Stimulated activated CD4-positive, alpha-beta T cell treated with anti-CD3 and anti-CD28 coated beads, Interleukin-1b, Interleukin-23, amount 100 ng/mL, for 24 hours (primary cell): ENCODE measurements around the gene PRKCG.
A peak's percentile ranks its signal among the peaks of the same experiment; 100 is the strongest.

Source experiments
- DNase-seq, 4 experiments: peaks; one replicate each; pipeline ENCODE4 v3.0.0-alpha.2; 2020; ENCODE audit warnings: low read depth in 4 of 4, low spot score in 1 of 4

The PRKCG gene

DNA sequence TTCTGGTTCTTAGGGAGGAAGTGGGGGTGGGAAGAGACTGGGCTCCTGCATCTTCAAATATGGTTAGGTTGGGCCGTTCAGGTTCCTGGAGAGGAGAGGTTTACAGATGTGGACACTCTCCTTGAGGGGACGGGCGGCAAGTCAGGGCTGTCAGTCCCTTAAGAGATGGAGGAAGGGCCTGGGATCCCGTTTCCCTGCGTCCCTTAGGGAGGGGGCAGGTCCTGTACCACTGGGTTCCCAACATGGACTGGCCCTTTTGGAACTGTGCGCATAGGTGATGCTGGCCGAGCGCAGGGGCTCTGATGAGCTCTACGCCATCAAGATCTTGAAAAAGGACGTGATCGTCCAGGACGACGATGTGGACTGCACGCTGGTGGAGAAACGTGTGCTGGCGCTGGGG lies 16.2 kb downstream of the PRKCG start:
- DNase-seq = no peak

DNA sequence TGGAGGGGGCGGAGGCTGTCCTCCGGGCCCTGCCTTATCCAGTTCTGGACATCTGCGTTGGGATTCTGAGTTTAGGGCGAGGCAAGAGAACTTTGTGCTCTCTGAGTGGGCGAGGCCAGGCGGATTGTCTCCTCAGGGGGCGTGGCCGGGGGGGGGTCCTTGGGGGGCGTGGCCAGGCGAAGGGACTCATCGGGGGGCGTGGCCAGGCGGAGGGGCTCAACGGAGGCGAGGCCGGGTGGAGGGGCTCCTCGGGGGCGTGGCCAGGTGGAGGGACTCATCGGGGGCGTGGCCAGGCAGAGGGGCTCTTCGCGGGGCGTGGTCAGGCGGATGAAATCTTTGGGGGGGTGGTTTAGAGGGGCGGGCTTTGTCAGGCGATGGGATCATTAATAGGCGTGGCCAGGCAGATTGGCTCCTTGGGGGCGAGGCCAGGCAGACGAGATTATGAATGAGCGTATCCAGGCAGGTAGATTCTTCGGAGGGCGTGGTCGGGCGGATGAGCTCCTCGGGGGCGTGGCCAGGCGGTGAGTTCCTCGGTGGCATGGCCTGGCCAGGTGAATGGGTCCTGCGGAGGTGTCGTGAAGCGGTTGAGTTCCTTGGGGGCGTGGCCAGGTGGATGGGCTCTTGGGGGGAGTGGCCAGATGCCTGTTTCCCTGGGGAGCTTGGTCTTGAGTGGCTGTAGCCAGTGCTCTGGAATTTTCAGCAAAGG lies 16.8 kb downstream of the PRKCG start:
- no peak for DNase-seq

DNA sequence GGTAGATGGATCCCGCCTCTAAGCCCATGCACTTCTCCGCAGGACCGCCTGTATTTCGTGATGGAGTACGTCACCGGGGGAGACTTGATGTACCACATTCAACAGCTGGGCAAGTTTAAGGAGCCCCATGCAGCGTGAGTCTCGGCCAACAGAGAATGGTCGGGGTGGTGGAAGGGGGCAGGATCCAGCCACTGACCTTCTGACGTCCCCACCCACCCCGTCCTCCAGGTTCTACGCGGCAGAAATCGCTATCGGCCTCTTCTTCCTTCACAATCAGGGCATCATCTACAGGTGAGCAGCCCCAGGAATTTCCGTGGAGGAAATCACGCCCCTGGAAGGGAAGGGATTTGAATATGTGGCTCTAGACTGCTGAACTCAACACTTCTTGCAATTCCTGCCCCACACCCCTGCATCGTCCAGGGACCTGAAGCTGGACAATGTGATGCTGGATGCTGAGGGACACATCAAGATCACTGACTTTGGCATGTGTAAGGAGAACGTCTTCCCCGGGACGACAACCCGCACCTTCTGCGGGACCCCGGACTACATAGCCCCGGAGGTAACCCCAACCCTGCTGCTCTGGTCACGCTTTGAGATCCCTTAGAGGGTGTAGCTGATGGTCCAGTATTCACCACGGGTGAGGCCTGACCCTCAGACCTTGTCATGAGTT lies 18.3 kb downstream of the PRKCG start:
- no peak for DNase-seq

DNA sequence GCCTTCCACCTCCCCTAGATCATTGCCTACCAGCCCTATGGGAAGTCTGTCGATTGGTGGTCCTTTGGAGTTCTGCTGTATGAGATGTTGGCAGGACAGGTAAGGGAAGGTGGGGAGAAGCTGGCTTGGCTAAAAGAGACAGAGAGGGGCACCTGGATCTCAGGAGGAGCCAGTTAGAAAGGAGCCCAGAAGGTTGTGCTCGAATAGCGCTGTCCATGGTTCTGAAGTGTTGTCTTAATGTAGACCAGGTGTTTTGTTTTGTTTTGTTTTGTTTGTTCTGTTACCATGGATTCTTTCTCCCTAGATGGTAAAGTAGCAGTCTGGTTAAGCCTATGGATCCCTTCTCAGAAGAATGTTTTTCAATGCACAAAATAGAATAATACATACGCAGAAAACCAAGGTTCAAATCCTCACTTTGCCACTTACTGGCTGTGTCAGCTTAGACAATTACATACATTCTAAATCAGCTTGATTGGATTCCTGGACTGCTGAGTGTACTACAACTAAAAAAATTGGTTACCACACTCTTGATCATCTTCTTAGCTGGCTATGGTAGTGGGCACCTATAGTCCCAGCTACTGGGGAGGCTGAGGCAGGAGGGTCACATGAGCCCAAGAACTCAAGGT lies 21.2 kb downstream of the PRKCG start:
- DNase-seq = no peak

DNA sequence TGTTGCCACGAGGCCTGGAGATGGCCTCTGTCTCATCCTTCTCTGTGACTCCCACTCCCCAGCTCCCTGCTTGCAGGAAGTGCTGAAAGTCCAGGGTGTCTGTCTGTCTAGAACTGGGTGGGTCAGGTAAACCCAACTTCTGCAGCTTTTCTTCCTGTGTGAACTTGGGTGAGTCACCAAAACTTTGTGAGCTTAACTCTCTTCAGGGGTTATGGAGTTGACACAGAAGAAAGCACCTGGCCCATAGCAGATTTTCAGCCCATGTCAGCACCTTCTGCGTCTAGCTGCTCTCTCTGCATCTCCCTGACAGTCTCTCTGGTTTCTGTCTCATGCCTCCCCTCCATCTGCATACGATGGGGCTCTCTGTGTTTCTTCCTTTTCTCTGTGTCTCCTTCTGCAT lies 22.9 kb downstream of the PRKCG start:
- no peak for DNase-seq

DNA sequence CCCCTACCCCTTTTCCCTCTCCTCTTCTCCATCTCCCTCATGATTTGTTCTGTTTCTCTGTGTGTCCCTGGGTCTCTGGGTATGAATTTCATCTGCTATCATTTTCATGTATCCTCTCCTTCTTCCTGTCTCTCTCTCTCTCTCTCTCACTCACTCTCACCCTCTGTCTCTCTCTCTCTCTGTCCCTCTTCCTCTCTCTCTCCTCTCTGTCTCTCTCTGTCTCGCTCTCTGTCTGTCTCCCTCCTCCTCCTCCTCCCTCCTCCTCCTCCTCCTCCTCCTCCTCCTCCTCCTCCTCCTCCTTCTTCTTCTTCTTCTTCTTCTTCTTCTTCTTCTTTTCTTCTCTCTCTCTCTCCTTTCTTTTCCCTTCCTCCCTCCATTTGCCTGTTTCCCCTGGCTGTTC lies 23.8 kb downstream of the PRKCG start:
- no peak for DNase-seq

DNA sequence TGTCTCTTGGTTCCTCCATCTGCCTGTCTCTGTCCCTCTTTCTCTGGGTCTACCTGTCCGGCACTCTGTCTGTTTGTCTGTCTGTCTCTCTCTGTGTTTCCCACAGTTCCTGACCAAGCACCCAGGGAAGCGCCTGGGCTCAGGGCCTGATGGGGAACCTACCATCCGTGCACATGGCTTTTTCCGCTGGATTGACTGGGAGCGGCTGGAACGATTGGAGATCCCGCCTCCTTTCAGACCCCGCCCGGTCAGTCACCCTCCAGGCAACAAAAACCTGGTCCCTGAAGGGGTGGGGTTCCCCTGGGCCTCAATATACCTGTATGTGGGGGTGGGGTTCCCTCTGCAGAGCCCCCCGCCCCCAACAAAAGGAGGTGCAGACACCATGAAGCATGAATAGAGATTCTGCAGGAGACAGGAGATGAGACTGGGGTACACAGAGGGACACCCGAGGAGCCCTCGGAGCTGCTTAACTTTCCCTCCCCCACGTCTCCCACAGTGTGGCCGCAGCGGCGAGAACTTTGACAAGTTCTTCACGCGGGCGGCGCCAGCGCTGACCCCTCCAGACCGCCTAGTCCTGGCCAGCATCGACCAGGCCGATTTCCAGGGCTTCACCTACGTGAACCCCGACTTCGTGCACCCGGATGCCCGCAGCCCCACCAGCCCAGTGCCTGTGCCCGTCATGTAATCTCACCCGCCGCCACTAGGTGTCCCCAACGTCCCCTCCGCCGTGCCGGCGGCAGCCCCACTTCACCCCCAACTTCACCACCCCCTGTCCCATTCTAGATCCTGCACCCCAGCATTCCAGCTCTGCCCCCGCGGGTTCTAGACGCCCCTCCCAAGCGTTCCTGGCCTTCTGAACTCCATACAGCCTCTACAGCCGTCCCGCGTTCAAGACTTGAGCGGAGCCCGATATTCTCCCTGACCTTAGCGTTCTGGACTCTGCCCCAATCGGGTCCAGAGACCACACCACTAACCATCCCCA lies 24.5 kb downstream of the PRKCG start:
- peak; percentile 34 to 62 (median 52) for DNase-seq

DNA sequence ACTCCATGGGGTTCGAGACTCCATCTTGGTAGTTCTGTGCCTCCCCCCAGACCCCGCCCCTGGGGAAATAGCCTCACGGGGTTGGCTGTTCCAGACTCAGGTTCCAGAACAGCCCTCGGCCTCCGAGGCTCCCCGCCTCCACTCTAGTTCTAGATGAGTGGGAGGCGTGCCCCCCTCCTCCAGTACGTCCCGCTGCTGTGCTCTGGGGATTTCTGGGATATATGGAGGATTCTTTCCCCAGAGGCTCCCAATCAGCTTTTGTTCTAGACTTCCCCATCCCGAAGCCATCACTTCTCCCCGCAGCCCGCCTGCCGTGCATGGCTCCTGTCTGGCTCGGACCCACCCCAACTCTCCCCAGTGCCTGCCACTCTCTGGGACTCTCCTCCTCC lies 25.2 kb downstream of the PRKCG start:
- no peak for DNase-seq

DNA sequence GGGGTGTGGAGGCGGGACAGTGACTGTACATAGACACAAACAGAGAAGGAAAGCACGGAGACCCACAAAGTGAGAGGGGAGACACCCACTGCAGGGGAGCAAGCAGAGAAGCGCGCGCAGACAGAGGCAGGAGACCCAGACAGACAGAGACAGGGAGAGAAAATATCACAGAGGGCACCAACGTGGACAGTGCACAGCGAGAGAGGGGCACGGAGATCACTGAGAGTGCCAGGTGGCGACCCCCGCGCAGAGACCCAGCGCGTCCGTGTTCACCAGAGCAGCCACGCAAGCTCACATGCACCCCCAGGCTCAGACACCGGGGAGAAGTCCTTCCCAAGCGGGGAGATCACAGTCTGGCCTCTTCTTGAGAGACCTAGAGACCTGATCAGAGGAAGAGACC lies 25.7 kb downstream of the PRKCG start:
- DNase-seq = no peak

DNA sequence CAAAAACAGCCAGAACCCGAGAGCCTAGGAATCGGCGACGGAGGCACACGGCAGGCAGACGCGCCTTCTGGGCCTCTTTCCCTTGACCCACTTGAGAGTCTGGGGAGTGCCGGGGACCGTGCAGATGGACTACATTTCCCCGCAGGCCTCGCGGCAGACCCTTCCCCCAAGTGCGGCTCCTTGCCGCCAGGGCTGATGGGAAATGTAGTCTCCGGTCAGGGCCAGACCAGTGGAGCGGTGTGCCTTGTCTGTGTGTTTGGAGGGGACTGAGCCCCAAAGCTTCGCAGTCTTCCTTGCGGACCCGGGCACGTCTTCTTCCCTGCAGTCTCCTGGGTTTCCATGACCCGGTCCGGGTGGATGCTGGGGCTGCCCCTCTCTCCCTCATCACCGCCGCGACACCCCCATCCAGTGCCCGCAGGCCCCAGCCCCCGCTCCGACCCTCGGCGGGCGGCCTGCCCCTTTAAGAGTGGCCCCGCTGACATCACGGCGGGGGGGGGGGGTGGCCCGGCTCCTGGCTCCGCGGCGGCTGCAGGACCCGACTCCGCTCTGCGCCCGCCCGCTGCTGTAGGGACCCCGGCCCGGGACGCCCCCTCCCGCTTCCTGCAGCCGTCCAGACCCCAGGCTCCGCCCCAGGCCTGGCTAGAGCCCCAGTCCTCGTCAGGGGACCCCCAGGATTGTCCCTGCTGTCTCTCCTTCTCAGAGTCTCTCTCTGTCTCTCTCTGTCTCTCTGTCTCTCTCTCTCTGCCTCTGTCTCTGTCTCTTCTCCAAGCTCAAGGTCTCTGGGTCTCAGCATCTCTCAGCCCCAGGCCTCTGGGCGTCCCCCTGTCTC lies 26.3 kb downstream of the PRKCG start:
- DNase-seq = peak; percentile 6 to 48 (median 30)

DNA sequence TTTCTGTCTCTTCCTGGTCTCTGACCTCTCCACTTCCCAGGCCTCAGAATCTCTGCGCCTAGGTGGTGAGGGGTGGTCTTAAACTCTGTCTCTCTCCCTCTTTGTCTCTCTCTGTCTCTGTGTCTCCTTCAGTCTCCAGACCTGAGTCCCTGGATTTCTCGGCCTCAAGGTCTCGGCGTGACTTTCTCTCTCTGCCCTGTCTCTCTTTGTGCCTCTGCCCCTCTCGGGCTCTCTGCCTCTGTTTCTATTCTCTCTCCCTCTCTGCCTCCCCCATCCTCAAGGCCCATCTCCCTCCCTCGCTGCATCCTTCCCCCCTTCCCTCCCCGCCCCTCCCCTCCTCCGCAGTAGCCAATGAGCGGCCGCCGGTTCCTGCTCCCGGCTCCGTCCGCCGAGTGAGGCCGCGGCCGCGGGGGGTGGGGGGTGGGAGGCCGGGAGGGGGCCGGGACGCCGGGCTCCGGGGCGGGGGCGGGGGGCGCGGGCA lies 27.0 kb downstream of the PRKCG start, which contains the start of gene CACNG7:
TSS of gene CACNG7 (plus strand) at position 344 of the 481 bp plus-strand sequence. CDS start 3,554 bp downstream, outside the sequence.
- no peak for DNase-seq

DNA sequence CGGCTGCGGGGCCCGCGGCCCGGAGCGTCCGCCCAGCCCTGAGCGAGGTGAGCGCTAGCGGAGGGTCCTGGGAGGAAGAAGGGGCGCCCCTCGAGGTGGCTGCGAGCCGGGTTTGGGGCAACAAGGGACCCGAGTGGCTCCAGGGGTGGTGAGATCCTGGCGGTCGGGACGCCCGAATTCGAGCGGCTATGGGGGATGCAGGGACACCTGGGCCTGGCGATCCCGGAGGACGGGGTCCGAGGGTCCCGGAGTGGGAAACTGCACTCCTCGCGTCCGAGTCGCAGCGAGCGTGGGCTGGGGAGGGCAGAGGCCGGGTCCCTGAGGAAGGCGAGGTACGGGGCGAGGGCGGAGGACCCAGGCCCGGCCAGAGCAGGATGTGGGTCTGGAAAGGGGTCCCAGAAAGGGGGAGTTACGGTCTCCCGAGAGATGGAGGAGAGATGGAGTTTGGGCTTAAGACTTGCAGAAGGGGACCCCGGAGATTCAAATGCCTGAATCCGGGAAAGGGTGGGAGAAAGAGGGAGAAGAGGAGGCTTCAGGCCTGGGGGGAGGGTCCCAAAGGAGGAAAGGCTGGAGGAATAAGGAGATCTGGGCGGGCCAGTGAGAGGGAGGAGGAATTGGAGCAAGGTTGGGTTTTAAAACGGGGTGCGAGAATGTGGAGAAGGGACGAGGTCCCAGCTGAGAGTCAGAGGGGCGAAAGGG lies 27.6 kb downstream of the PRKCG start:
- no peak for DNase-seq

DNA sequence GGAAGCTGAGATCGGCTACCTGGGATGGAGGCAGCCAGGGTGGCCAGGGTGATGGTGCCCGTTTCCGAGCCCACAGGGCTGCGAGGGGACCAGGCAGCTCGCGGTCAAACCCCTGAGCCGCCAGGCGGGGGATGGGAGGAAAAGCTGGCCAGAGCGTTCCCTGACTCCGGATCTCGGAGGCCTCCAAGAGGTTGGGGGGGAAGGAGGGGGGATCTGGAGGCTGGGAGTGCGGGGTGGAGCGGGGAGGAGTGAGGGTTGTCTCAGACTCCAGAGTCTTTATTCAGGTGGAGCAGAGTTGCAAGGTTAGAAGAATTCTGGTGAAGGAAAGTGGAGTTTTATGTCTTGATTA lies 28.1 kb downstream of the PRKCG start:
- DNase-seq = no peak

DNA sequence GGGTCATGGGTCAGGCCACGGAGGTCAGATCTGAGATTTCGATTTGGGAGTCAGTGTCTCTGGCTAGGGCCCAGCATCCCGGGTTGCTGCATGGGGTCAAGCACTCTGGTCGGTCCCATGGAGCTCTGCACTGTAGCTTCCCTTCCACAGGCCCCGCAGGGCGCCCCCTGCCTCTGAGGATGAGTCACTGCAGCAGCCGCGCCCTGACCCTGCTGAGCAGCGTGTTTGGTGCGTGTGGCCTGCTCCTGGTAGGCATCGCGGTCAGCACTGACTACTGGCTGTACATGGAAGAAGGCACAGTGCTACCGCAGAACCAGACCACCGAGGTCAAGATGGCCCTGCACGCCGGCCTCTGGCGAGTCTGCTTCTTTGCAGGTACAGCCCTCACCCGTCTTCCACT lies 30.7 kb downstream of the PRKCG start:
- DNase-seq = no peak

DNA sequence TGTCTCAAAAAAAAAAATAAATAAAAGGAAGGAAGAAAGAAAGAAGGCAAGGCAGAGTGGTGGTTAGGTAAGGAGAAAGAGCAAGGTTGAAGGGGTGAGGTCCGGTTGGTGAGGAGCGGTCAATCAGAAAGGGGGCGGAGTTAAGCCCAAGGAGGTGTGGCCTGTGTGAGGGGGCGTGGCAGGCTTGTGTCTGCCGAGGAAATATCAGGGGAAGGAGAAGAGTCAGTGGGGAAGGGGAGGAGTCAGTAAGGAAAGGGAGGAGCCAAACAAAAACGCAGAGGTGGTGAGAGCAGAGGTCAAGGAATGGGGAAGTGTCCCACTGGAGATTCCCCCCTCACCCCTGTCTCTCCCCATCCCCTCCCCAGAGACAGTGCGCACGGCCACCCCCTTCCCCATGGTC lies 33.0 kb downstream of the PRKCG start:
- no peak for DNase-seq

DNA sequence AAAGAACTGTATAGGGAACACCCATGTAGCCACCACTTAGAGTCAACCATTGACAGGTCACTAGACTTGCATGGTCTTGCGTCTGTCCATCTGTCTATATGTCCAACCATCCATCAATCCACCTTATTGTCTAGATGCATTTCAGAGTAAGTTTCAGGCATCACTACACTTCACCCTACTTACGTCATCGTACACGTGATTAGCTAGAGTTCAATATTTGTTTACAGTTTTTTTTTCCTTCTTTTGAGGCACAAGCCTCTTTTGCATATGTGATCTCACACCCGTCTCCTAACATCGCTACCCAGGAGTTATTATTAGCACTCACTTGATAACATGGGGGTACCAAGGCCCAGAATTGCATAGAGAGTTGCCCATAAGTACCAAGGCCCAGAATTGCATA lies 34.0 kb downstream of the PRKCG start:
- DNase-seq = no peak

DNA sequence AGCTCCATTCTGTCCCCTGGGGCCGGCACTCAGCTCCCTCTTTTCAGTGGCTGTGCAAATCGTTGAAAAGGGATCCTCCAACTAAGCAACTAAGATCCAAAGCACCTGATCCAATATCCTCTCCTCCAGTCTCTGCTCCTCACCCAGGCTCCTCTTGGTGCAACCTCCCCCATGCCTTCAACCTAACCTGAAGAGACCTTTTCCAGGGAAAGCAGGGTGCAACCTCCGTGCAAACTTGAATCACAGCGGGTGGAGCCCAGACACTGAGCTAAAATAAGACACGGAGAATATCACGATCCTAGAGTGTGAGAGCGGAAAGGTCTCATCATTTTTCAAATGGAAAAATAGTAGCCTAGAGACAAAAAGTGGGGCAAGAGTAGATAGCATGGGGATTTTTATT lies 35.4 kb downstream of the PRKCG start:
- no peak for DNase-seq

DNA sequence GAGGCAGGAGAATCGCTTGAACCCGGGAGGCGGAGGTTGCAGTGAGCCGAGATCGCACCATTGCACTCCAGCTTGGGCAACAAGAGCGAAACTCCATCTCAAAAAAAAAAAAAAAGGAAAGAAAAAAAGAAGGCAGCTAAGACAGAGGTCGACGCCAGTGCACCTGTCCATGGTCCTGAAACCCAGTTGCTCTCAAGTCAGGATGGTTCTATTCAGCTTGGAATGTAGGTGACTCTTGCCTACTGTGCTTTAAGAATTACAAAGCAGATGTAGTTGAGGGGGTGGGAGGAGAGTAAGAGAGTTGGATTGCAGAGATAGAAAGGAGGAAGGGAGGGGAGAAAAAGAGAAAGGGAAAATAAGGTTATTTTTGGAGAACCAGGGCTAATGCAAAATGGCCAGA lies 45.7 kb downstream of the PRKCG start:
- no peak for DNase-seq

DNA sequence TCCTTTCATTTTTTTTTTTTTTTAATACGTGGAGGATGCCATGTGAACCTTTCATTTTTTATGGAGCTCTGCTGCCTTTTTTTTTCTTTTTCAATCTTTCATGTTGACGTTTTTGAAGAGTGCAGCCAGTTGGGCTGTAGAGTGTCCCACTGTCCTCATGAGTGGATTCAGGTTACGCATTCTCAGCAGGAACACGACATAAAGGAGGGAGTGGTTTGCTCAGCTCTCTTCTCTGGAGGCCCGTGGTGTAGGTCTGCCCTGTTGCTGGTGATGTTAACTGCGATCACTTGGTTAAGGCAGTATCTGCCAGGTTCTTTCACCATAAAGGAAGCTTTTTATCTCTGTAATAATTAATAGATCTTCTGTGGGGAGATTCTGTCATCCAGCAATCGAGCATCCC lies 54.0 kb downstream of the PRKCG start:
- DNase-seq = no peak
